PC-9 (cell line): Measurements from ENCODE around the gene FAIM. TPM values are rescaled to one million over a fixed set of nuclear protein-coding genes. Genes with fewer than 3 reads are reported as not detected.

Experiments
- BruUV-seq: library from RNA; stranded (reverse); fragments of 400-500 nt; replicated peaks from 2 replicates; lab custom pipeline; 2021; lab: Mats Ljungman, UMichigan
- CTCF ChIA-PET: fragments of 300-600 bp; sonication (Branson Sonifier 250); formaldehyde crosslinking; loops from one replicate; lab custom pipeline; 2022; ENCODE audit warnings: antibody characterized with exemption; lab: Charles Lee
- POLR2A ChIA-PET: fragments of 300-600 bp; sonication (Branson Sonifier 250); formaldehyde crosslinking; loops from one replicate; lab custom pipeline; 2022; ENCODE audit warnings: antibody characterized with exemption; ENCODE audit not compliant: unreplicated experiment; lab: Charles Lee
- DNase-seq, 2 experiments: peaks; one replicate each; pipeline versions ENCODE4 v3.0.0 to v3.0.0-alpha.2; 2015 to 2022; ENCODE audit warnings: mixed read lengths in 1 of 2
- H2AFZ ChIP-seq: fragments of 200-600 bp; sonication (generic); 2 replicates; pipeline ENCODE4 v1.8.1; 2017; ENCODE audit warnings: antibody characterized with exemption
- H3F3A ChIP-seq: fragments of 200-600 bp; sonication (generic); 2 replicates; pipeline ENCODE4 v1.8.1; 2017; ENCODE audit warnings: antibody characterized with exemption, mild to moderate bottlenecking, low read depth; ENCODE audit not compliant: insufficient read depth
- H3K27ac ChIP-seq: fragments of 200-600 bp; sonication (generic); 2 replicates; pipeline ENCODE4 v1.6.1; 2016; ENCODE audit warnings: mixed run types
- H3K27me3 ChIP-seq: fragments of 200-600 bp; sonication (generic); 2 replicates; pipeline ENCODE4 v1.6.1; 2016; ENCODE audit warnings: low read depth, mixed run types; ENCODE audit not compliant: insufficient read depth
- H3K36me3 ChIP-seq: fragments of 200-600 bp; sonication (generic); 2 replicates; pipeline ENCODE4 v1.6.1; 2016; ENCODE audit warnings: low read depth, mixed run types
- H3K4me1 ChIP-seq: fragments of 200-600 bp; sonication (generic); replicated peaks from 2 replicates; pipeline ENCODE4 v1.6.1; 2016; ENCODE audit warnings: mixed run types; ENCODE audit not compliant: insufficient read depth
- H3K4me2 ChIP-seq: fragments of 200-600 bp; sonication (generic); 2 replicates; pipeline ENCODE4 v1.6.1; 2017; ENCODE audit warnings: mixed run types
- H3K4me3 ChIP-seq: fragments of 200-600 bp; sonication (generic); 2 replicates; pipeline ENCODE4 v1.6.1; 2016; ENCODE audit warnings: mixed run types
- H3K79me2 ChIP-seq: fragments of 200-600 bp; sonication (generic); 2 replicates; pipeline ENCODE4 v1.6.1; 2017; ENCODE audit warnings: low read depth, mixed run types
- H3K9me2 ChIP-seq: fragments of 200-600 bp; sonication (generic); 2 replicates; pipeline ENCODE4 v1.8.1; 2017; ENCODE audit warnings: mild to moderate bottlenecking; ENCODE audit not compliant: insufficient read depth
- H3K9me3 ChIP-seq: fragments of 200-600 bp; sonication (generic); 2 replicates; pipeline ENCODE4 v1.8.1; 2016; ENCODE audit warnings: low read depth; ENCODE audit not compliant: insufficient read depth
- H4K20me1 ChIP-seq: fragments of 200-600 bp; sonication (generic); 2 replicates; pipeline ENCODE4 v1.8.1; 2017; ENCODE audit not compliant: insufficient read depth
- CTCF ChIP-seq: fragments of 200-600 bp; sonication (generic); conservative IDR thresholded peaks from 2 replicates; pipeline ENCODE4 v1.6.1; 2017; ENCODE audit warnings: mixed run types, antibody characterized with exemption, mild to moderate bottlenecking, moderate library complexity
- EZH2 ChIP-seq: fragments of 200-600 bp; sonication (generic); IDR thresholded peaks from 2 replicates; pipeline ENCODE4 v1.8.0; 2017; ENCODE audit warnings: antibody characterized with exemption, low read depth
- intact Hi-C: fragments of 100-400 bp; cut with micrococcal nuclease; formaldehyde crosslinking; loops from one replicate; pipeline ENCODE4 v1.10.0; 2022; ENCODE audit not compliant: unreplicated experiment
- total RNA-seq: library from RNA; stranded (reverse); gene quantifications from 2 replicates; pipeline ENCODE4 v1.2.3, GENCODE V29; 2021

FAIM gene
- total RNA-seq, 1 experiment from 2014 or later, result 17.7 TPM

- POLR2A ChIA-PET, result no interaction called here
- CTCF ChIA-PET, result interaction anchor here (0.7 kb wide), 1 partner anchor 42 kb away, joined by 3 read pairs; no protein-coding TSS in a partner anchor
- Histone ChIP-seq H3K27me3 (no peaks in the 10 kb centered on the region), H2AFZ (no peak overlapping the region), H4K20me1 (no peaks in the 10 kb centered on the region), H3K27ac (no peak overlapping the region), H3K4me3 (no peak overlapping the region), H3K4me2 (no peak overlapping the region), H3K9me2 (no peaks in the 10 kb centered on the region), H3K79me2 (peaks cover 30% of the 10 kb centered on the region), H3K9me3 (no peaks in the 10 kb centered on the region), H3F3A (no peaks in the 10 kb centered on the region), H3K4me1 (peaks cover 4% of the 10 kb centered on the region), H3K36me3 (0 out of 2 replicates have a peak, but pooled peaks cover 6% of the 10 kb centered on the region)
- TF ChIP-seq EZH2 (no peak), CTCF (no peak)
- no TSS peak for BruUV-seq
- intact Hi-C loops, result no loop called here
- no peak for DNase-seq
These were observed 21.2 kb upstream of the FAIM start for GRCh38 chr3:138587374-138587773.

DNA sequence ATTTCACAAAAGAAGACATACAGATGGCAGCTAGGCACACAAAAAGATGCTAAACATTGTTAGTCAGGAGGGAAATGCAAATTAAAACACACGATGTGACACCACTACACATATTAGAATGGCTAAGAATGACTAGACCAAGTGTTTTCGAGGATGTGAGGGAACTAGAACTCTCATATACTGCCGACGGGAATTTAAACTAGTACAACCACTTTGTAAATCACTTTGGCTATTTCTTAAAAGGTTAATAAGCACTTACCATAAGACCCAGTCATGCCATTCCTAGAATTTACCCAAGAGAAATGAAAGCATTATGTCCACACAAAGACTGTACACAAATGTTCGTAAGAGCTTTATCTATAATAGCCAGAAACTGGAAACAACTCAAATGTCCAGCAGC is 20.1 kb upstream of the FAIM start:
- ChIA-PET CTCF (interaction anchor here (0.6 kb wide), 1 partner anchor 10 kb away, joined by 3 read pairs; no protein-coding TSS in a partner anchor), POLR2A (no interaction called here)
- H3K27me3 ChIP-seq, result no peaks in the 10 kb centered on the region
- H3K9me3 ChIP-seq, result no peaks in the 10 kb centered on the region
- H3K9me2 ChIP-seq, result no peaks in the 10 kb centered on the region
- H3K27ac ChIP-seq, result no peak overlapping the region
- peaks cover 10% of the 10 kb centered on the region for H3F3A ChIP-seq
- H3K4me2 ChIP-seq, result no peak overlapping the region
- 0 out of 2 replicates have a peak, but pooled peaks cover 6% of the 10 kb centered on the region for H3K36me3 ChIP-seq
- intact Hi-C loops, result no loop called here
- peaks cover 36% of the 10 kb centered on the region for H3K79me2 ChIP-seq
- BruUV-seq, result no TSS peak
- no peak overlapping the region for H2AFZ ChIP-seq
- DNase-seq, result no peak
- TF ChIP-seq CTCF, result no peak
- TF ChIP-seq EZH2, result no peak
- H3K4me1 ChIP-seq, result peaks cover 14% of the 10 kb centered on the region
- H4K20me1 ChIP-seq, result no peaks in the 10 kb centered on the region
- H3K4me3 ChIP-seq, result no peak overlapping the region

DNA sequence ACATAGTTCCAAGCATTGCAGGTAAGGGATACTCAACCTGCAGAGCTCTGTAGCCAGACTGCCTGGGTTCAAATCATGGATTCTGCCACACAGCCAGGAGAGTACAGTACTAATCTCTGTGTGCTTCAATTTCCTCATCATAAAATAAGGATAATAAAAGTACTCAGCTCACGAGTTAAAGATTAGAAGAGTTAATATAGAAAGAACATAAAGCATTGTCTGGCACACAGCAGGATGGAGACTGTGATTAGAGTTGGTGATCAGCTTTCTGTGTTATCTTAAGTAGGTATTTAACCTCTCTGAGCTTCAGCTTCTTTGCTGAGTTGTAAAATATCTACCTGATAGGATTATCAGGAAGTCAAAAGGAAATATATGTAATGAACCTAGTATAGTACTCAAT is 17.2 kb upstream of the FAIM start:
- Histone ChIP-seq H3K9me3 (no peaks in the 10 kb centered on the region), H3K79me2 (peaks cover 26% of the 10 kb centered on the region), H3K4me1 (peaks cover 14% of the 10 kb centered on the region), H3F3A (peaks cover 20% of the 10 kb centered on the region), H2AFZ (no peak overlapping the region), H3K4me2 (no peak overlapping the region), H4K20me1 (no peaks in the 10 kb centered on the region), H3K9me2 (no peaks in the 10 kb centered on the region), H3K27me3 (no peaks in the 10 kb centered on the region), H3K27ac (no peak overlapping the region), H3K36me3 (0 out of 2 replicates have a peak, but pooled peaks cover 6% of the 10 kb centered on the region), H3K4me3 (no peak overlapping the region)
- intact Hi-C loops, result loop anchor here (5.0 to 10.0 kb wide), 3 partner anchors 159 to 733 kb away; partner anchors contain the start of genes ESYT3 and PIK3CB
- BruUV-seq, result no TSS peak
- CTCF ChIA-PET, result no interaction called here
- no peak for TF ChIP-seq EZH2
- TF ChIP-seq CTCF, result no peak
- no peak for DNase-seq
- POLR2A ChIA-PET, result no interaction called here
